ENCODE measurements around the gene SMARCAD1. TPM values are rescaled to one million over a fixed set of nuclear protein-coding genes. Genes with fewer than 3 reads are reported as not detected.

Gene SMARCAD1
- total RNA-seq, 4 donors from 2014 or later: 14.2 to 27.7 (median 18.4) TPM

- no peaks in the 10 kb centered on the region for H3K9me3 ChIP-seq
- H3K4me1 ChIP-seq: no peaks in the 10 kb centered on the region
- no peaks in the 10 kb centered on the region for H3K27me3 ChIP-seq
- H3K36me3 ChIP-seq: peaks cover 0 to 5% (median 2%) of the 10 kb centered on the region in 4 donors
- WGBS, 2 donors (ENCODE audit: low coverage in 1 of 2): 87 to 91% methylated on average over 5 of the region's 5 CpGs
- DNase-seq: no peak
- TF ChIP-seq EP300 (IDR thresholded peaks at IDR 0.05; ENCODE audit: low read depth): no peak
- TF ChIP-seq, protein P1, sequence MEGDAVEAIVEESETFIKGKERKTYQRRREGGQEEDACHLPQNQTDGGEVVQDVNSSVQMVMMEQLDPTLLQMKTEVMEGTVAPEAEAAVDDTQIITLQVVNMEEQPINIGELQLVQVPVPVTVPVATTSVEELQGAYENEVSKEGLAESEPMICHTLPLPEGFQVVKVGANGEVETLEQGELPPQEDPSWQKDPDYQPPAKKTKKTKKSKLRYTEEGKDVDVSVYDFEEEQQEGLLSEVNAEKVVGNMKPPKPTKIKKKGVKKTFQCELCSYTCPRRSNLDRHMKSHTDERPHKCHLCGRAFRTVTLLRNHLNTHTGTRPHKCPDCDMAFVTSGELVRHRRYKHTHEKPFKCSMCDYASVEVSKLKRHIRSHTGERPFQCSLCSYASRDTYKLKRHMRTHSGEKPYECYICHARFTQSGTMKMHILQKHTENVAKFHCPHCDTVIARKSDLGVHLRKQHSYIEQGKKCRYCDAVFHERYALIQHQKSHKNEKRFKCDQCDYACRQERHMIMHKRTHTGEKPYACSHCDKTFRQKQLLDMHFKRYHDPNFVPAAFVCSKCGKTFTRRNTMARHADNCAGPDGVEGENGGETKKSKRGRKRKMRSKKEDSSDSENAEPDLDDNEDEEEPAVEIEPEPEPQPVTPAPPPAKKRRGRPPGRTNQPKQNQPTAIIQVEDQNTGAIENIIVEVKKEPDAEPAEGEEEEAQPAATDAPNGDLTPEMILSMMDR (IDR thresholded peaks at IDR 0.05): no peak
- no peak for TF ChIP-seq POLR2A (IDR thresholded peaks at IDR 0.05)
- TF ChIP-seq POLR2AphosphoS5 (IDR thresholded peaks at IDR 0.05): no peak
- no peak overlapping the region for H3K27ac ChIP-seq
- in situ Hi-C loops (cut with MboI; ENCODE audit: low pct_ligation_motif_present in 1 of 4, low pct_unique_long_range_greater_than_20kb in 1 of 4, low sequenced_read_pairs in 3 of 4): no loop called here
- no peak overlapping the region for H3K4me3 ChIP-seq
- intact Hi-C loops (cut with DNase I; ENCODE audit: low total_unique reads): no loop called here
Measured at GRCh38 chr4:94262163-94263016, 54.7 kb downstream of the SMARCAD1 start.

DNA sequence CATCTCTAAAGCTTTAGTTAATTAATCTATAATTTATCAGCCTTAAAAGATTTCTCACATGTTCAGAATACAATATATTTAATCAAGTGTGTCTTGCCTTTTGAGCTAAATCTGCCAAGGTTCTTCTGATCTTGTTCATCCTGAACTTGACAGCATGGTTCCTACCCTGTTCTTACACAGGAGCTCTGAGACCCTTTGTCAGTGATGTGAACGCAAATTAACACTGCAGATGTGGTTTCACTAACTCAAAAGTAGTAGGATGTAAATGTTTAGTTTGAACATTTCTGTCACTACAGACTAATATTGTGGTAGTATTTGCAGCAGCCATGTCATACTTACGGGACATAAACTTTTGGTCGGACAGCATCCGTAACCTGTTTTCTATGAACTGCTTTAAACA, 59.4 kb downstream of the SMARCAD1 start:
- no peak for TF ChIP-seq POLR2AphosphoS5 (IDR thresholded peaks at IDR 0.05)
- TF ChIP-seq, protein P1 (IDR thresholded peaks at IDR 0.05): no peak
- TF ChIP-seq EP300 (IDR thresholded peaks at IDR 0.05; ENCODE audit: low read depth): no peak
- TF ChIP-seq POLR2A (IDR thresholded peaks at IDR 0.05): no peak
- intact Hi-C loops (cut with DNase I; ENCODE audit: low total_unique reads) (no loop called here), in situ Hi-C loops (cut with MboI; ENCODE audit: low pct_ligation_motif_present in 1 of 4, low pct_unique_long_range_greater_than_20kb in 1 of 4, low sequenced_read_pairs in 3 of 4) (no loop called here)
- Histone ChIP-seq H3K4me1 (no peaks in the 10 kb centered on the region), H3K9me3 (no peaks in the 10 kb centered on the region), H3K27me3 (no peaks in the 10 kb centered on the region), H3K36me3 (no peaks in the 10 kb centered on the region), H3K4me3 (no peak overlapping the region), H3K27ac (no peak overlapping the region)
- DNase-seq: no peak
- WGBS, 2 donors (ENCODE audit: low coverage in 1 of 2): 96 to 100% methylated on average over 4 of the region's 4 CpGs

GRCh38 chr4:94271248-94271647, 63.6 kb downstream of the SMARCAD1 start:
- Histone ChIP-seq H3K4me3 (no peak overlapping the region), H3K27ac (no peak overlapping the region), H3K9me3 (no peaks in the 10 kb centered on the region), H3K4me1 (no peaks in the 10 kb centered on the region), H3K36me3 (peaks cover 0 to 32% (median 6%) of the 10 kb centered on the region in 4 donors), H3K27me3 (no peaks in the 10 kb centered on the region)
- WGBS, 2 donors (ENCODE audit: low coverage in 1 of 2): 79 to 87% methylated on average over 2 of the region's 2 CpGs
- no peak for DNase-seq
- TF ChIP-seq POLR2A (IDR thresholded peaks at IDR 0.05) (no peak), POLR2AphosphoS5 (IDR thresholded peaks at IDR 0.05) (no peak)
- TF ChIP-seq, protein P1 (IDR thresholded peaks at IDR 0.05): no peak
- in situ Hi-C loops (cut with MboI; ENCODE audit: low pct_ligation_motif_present in 1 of 4, low pct_unique_long_range_greater_than_20kb in 1 of 4, low sequenced_read_pairs in 3 of 4): no loop called here
- intact Hi-C loops (cut with DNase I; ENCODE audit: low total_unique reads): no loop called here

DNA sequence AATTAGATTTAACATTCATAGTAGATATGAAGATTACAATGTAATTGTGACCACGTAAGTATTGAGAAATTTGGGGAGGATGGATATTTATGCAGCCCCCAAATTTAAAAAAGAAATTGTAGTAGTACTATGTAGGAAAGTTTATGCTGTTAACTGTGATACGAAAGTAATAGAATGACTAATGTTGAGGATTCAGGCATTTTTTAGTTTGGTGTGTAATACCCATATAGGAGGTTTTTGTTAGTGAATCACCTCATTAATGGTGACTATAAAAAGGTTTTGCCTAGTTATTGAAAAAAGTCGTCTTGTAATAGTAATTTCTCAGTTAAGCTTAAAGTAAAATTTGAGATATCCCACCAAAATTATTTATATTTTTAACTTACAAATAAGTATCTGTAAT, 67.2 kb downstream of the SMARCAD1 start:
- Histone ChIP-seq H3K9me3 (no peaks in the 10 kb centered on the region), H3K4me3 (no peak overlapping the region), H3K27me3 (no peaks in the 10 kb centered on the region), H3K4me1 (no peaks in the 10 kb centered on the region), H3K27ac (no peak overlapping the region), H3K36me3 (peaks cover 0 to 67% (median 22%) of the 10 kb centered on the region in 4 donors)
- no peak for DNase-seq
- in situ Hi-C loops (cut with MboI; ENCODE audit: low pct_ligation_motif_present in 1 of 4, low pct_unique_long_range_greater_than_20kb in 1 of 4, low sequenced_read_pairs in 3 of 4) (no loop called here), intact Hi-C loops (cut with DNase I; ENCODE audit: low total_unique reads) (no loop called here)
- no peak for TF ChIP-seq EP300 (IDR thresholded peaks at IDR 0.05; ENCODE audit: low read depth)
- TF ChIP-seq POLR2AphosphoS5 (IDR thresholded peaks at IDR 0.05): no peak
- TF ChIP-seq, protein P1 (IDR thresholded peaks at IDR 0.05): no peak
- TF ChIP-seq POLR2A (IDR thresholded peaks at IDR 0.05): no peak
- 97% methylated on average over 3 of the region's 3 CpGs for WGBS, 2 donors (ENCODE audit: low coverage in 1 of 2)

All from transverse colon (tissue), 4 donors.